Measurements from ENCODE around the gene PRIM2.

DNA sequence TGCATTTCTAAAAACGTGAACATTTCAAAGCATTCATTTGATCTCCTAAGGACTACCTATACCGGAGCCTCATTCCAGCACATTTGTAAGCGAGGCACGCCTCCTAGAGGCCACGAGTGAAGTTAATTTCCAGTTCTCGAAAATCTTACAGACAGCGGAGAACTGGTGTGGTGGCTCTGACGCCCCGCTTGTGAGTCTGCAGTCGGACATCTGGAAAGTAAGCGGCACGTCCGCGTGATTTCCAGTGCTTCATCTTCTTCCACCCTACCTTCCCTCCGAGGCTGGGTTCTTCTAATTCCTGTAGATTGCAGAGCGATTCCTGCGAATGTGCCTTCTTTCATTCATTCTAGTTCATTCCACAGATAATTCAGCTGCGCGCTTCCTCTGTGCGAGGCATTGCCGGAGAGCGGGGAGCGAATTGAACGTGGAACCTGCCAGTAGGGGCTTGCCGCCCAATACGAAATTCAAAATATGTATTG is 810 bp upstream of the PRIM2 start:
- TF ChIP-seq POLR2A (IDR thresholded peaks at IDR 0.05; ENCODE audit: low read depth) (no peak), EP300 (IDR thresholded peaks at IDR 0.05) (no peak), POLR2AphosphoS5 (IDR thresholded peaks at IDR 0.05) (peak; percentile 70 to 75)
- TF ChIP-seq, protein P1, sequence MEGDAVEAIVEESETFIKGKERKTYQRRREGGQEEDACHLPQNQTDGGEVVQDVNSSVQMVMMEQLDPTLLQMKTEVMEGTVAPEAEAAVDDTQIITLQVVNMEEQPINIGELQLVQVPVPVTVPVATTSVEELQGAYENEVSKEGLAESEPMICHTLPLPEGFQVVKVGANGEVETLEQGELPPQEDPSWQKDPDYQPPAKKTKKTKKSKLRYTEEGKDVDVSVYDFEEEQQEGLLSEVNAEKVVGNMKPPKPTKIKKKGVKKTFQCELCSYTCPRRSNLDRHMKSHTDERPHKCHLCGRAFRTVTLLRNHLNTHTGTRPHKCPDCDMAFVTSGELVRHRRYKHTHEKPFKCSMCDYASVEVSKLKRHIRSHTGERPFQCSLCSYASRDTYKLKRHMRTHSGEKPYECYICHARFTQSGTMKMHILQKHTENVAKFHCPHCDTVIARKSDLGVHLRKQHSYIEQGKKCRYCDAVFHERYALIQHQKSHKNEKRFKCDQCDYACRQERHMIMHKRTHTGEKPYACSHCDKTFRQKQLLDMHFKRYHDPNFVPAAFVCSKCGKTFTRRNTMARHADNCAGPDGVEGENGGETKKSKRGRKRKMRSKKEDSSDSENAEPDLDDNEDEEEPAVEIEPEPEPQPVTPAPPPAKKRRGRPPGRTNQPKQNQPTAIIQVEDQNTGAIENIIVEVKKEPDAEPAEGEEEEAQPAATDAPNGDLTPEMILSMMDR (IDR thresholded peaks at IDR 0.05) = peak; percentile 72 to 81 (median 77)

Measured in esophagus muscularis mucosa (tissue), 4 donors.